ENCODE data around the gene ADIRF. TPM values are rescaled to one million over a fixed set of nuclear protein-coding genes. Genes with fewer than 3 reads are reported as not detected.

ADIRF gene
- total and polyA plus RNA-seq, 7 experiments from 2014 or later: 0.56 to 0.64 TPM; not detected in 5

- ChIA-PET POLR2A (interaction anchor here (0.5 to 2.3 kb wide), 7 partner anchors 15 to 565 kb away, joined by 3 to 8 read pairs (median 4); partner anchors contain the start of genes GLUD1 and SHLD2), CTCF (interaction anchor here (0.6 to 6.3 kb wide), 4 partner anchors 10 to 139 kb away, joined by 4 to 90 read pairs (median 4); partner anchors contain the start of gene SNCG)
- peak overlapping the region; percentile 73 to 88 (median 82) for H3K4me3 Mint-ChIP-seq
- ATAC-seq (no peak), DNase-seq (no peak)
- H3K36me3 Mint-ChIP-seq: no peaks in the 10 kb centered on the region
- H3K9me3 Mint-ChIP-seq: peaks cover 0 to 2% (median 0%) of the 10 kb centered on the region in 11 donors
- peak overlapping the region; percentile 78 for H3K4me3 ChIP-seq (ENCODE audit: low read length)
- H3K27ac ChIP-seq (ENCODE audit: low read depth, low read length): peak overlapping the region; percentile 91
- H3K36me3 ChIP-seq (ENCODE audit: control insufficient read depth in 2 of 3, insufficient read depth in 3 of 3, low read length in 3 of 3): no peaks in the 10 kb centered on the region
- H3K9me3 ChIP-seq (ENCODE audit: control insufficient read depth in 2 of 3, low read length in 3 of 3): no peaks in the 10 kb centered on the region
- H3K27me3 Mint-ChIP-seq: peaks cover 0 to 49% (median 0%) of the 10 kb centered on the region in 5 donors
- peaks cover 24 to 53% (median 50%) of the 10 kb centered on the region in 7 donors for H3K4me1 Mint-ChIP-seq
- intact Hi-C loops (cut with micrococcal nuclease): loop anchor here (1.0 to 10.0 kb wide), 8 partner anchors 21 to 450 kb away; partner anchors contain the start of genes BMPR1A (in 1 of the 2), GLUD1 (in 1 of the 2), SHLD2 (in 1 of the 2) and WAPL (in 1 of the 2)
- peak overlapping the region; percentile 77 to 96 (median 91) for H3K27ac Mint-ChIP-seq
- no peaks in the 10 kb centered on the region for H3K27me3 ChIP-seq (ENCODE audit: control insufficient read depth in 2 of 2, insufficient read depth in 2 of 2, low read length in 2 of 2)
- H3K4me1 ChIP-seq (ENCODE audit: control insufficient read depth in 2 of 2, insufficient read depth in 2 of 2, low read length in 2 of 2): peaks cover 12 to 41% of the 10 kb centered on the region in 2 donors
Observed at GRCh38 chr10:86970982-86971231, 2.6 kb downstream of the ADIRF start.

DNA sequence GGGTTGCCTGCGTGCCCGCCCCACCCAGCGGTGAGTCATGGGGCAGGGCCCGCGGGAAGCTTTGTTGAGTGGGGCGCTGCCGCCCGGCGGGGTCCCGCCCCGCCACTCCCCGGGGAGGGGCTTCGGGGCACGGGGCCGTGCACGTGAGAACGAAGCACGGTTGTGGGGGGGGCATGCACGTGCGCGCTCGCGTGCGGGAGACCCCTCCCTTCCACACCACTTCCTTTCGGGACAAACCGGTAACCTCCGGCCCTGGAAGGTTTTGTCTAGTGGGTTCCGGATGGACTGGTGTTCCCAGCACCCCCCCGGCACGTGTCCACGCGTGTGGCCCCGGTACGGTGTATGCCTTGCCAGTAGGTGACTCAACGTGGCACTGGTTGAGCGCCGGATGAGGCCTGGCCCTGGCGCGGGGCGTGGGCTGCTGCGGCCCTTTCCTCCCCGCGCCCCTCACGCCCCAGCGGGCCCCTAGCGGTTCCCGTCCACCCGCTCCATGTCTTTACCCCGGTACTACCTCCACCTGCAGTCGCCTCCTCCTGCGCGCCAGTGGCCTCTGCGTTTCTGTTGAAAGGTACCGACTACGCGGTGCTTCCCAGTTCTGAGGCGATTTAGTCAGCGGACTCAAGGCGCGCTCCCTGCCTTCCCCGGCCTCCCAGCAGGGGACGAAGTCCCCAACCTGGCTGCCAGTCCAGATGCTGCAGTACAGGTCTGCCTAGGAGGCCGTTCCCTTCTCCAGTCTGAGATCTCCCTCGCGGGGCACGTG, 3.1 kb downstream of the ADIRF start:
- intact Hi-C loops (cut with micrococcal nuclease): loop anchor here (1.0 to 10.0 kb wide), 8 partner anchors 21 to 450 kb away; partner anchors contain the start of genes BMPR1A (in 1 of the 2), GLUD1 (in 1 of the 2), SHLD2 (in 1 of the 2) and WAPL (in 1 of the 2)
- ATAC-seq (peak; percentile 93), DNase-seq (peak; percentile 85 to 95 (median 90))
- Mint-ChIP-seq H3K4me3 (peak overlapping the region; percentile 76 to 89 (median 84)), H3K27me3 (peaks cover 0 to 49% (median 0%) of the 10 kb centered on the region in 5 donors), H3K4me1 (peaks cover 19 to 47% (median 45%) of the 10 kb centered on the region in 7 donors), H3K9me3 (peaks cover 0 to 2% (median 0%) of the 10 kb centered on the region in 11 donors), H3K36me3 (no peaks in the 10 kb centered on the region), H3K27ac (peak overlapping the region; percentile 78 to 96 (median 92))
- H3K4me1 ChIP-seq (ENCODE audit: control insufficient read depth in 2 of 2, insufficient read depth in 2 of 2, low read length in 2 of 2): peaks cover 12 to 36% of the 10 kb centered on the region in 2 donors
- H3K36me3 ChIP-seq (ENCODE audit: control insufficient read depth in 2 of 3, insufficient read depth in 3 of 3, low read length in 3 of 3): no peaks in the 10 kb centered on the region
- ChIA-PET CTCF (interaction anchor here (0.6 to 6.3 kb wide), 4 partner anchors 11 to 139 kb away, joined by 4 to 90 read pairs (median 4); partner anchors contain the start of gene SNCG), POLR2A (interaction anchor here (0.5 to 2.3 kb wide), 7 partner anchors 15 to 565 kb away, joined by 3 to 8 read pairs (median 4); partner anchors contain the start of genes GLUD1 and SHLD2)
- H3K27ac ChIP-seq (ENCODE audit: low read depth, low read length): peak overlapping the region; percentile 91
- H3K4me3 ChIP-seq (ENCODE audit: low read length): peak overlapping the region; percentile 78
- no peaks in the 10 kb centered on the region for H3K27me3 ChIP-seq (ENCODE audit: control insufficient read depth in 2 of 2, insufficient read depth in 2 of 2, low read length in 2 of 2)
- H3K9me3 ChIP-seq (ENCODE audit: control insufficient read depth in 2 of 3, low read length in 3 of 3): no peaks in the 10 kb centered on the region

DNA sequence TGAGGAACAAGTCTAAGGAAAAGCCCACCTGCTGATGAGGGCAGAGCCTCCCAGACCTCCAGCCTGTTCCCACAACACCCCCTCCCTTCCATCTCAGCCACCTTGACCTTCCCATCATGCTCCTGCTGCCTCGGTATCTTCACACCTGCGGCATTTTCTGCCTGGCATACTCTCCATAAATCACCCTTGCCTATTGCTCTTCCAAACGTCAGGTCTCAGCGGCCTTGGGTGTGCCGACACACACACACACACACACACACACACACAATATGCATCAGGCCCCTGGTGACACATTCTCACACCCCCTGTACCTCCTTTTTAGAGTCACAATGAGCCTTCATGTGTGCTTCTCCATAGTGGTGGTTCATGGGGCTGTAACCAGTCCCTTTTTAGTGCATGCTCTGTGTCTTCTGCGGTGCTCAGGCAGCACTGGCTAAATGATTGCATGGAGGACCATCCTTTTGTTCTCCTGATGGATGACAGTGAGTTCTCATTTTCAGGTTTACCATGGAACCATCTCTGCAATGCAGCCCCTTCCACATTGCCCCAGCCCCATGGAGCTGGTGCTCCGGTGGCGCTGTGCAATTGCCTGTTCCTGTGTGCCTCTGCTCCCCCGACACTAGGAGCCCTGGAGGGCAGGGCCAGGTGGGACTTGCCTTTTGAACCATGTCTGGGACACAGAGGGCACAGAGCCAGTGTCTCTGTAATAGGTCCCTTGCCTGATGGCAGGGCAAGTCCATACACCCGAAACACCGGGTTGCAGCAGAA, 4.5 kb downstream of the ADIRF start:
- no peaks in the 10 kb centered on the region for H3K9me3 ChIP-seq (ENCODE audit: control insufficient read depth in 2 of 3, low read length in 3 of 3)
- CTCF ChIA-PET: no interaction called here
- intact Hi-C loops (cut with micrococcal nuclease): loop anchor here in 1 of 2 donors (5.0 to 10.0 kb wide), 2 partner anchors 215 to 372 kb away; partner anchors contain the start of gene BMPR1A
- H3K27ac ChIP-seq (ENCODE audit: low read depth, low read length): no peak overlapping the region
- peaks cover 12 to 22% of the 10 kb centered on the region in 2 donors for H3K4me1 ChIP-seq (ENCODE audit: control insufficient read depth in 2 of 2, insufficient read depth in 2 of 2, low read length in 2 of 2)
- H3K4me3 ChIP-seq (ENCODE audit: low read length): no peak overlapping the region
- Mint-ChIP-seq H3K27ac (peak overlapping the region; percentile 4 to 94 (median 84)), H3K4me1 (peaks cover 14 to 36% (median 32%) of the 10 kb centered on the region in 7 donors), H3K4me3 (peak overlapping the region in 9 of 10 donors; percentile 12 to 83 (median 47)), H3K9me3 (no peaks in the 10 kb centered on the region), H3K36me3 (no peaks in the 10 kb centered on the region), H3K27me3 (peaks cover 0 to 49% (median 0%) of the 10 kb centered on the region in 5 donors)
- DNase-seq: no peak
- no peaks in the 10 kb centered on the region for H3K36me3 ChIP-seq (ENCODE audit: control insufficient read depth in 2 of 3, insufficient read depth in 3 of 3, low read length in 3 of 3)
- ATAC-seq: no peak
- POLR2A ChIA-PET: no interaction called here
- H3K27me3 ChIP-seq (ENCODE audit: control insufficient read depth in 2 of 2, insufficient read depth in 2 of 2, low read length in 2 of 2): no peaks in the 10 kb centered on the region

- Histone ChIP-seq H3K4me3 (ENCODE audit: low read length) (no peak overlapping the region), H3K27me3 (ENCODE audit: control insufficient read depth in 2 of 2, insufficient read depth in 2 of 2, low read length in 2 of 2) (no peaks in the 10 kb centered on the region), H3K27ac (ENCODE audit: low read depth, low read length) (no peak overlapping the region), H3K36me3 (ENCODE audit: control insufficient read depth in 2 of 3, insufficient read depth in 3 of 3, low read length in 3 of 3) (no peaks in the 10 kb centered on the region), H3K4me1 (ENCODE audit: control insufficient read depth in 2 of 2, insufficient read depth in 2 of 2, low read length in 2 of 2) (peaks cover 12 to 13% of the 10 kb centered on the region in 2 donors), H3K9me3 (ENCODE audit: control insufficient read depth in 2 of 3, low read length in 3 of 3) (no peaks in the 10 kb centered on the region)
- ChIA-PET POLR2A (no interaction called here), CTCF (interaction anchor here (0.6 to 0.8 kb wide), 2 partner anchors 35 to 68 kb away, joined by 4 read pairs; no protein-coding TSS in a partner anchor)
- DNase-seq (no peak), ATAC-seq (no peak)
- peaks cover 14 to 25% (median 23%) of the 10 kb centered on the region in 7 donors for H3K4me1 Mint-ChIP-seq
- no peak overlapping the region for H3K4me3 Mint-ChIP-seq
- intact Hi-C loops (cut with micrococcal nuclease): loop anchor here in 1 of 2 donors (5.0 to 10.0 kb wide), 2 partner anchors 217 to 370 kb away; partner anchors contain the start of gene BMPR1A
- peak overlapping the region in 7 of 9 donors; percentile 1 to 90 (median 41) for H3K27ac Mint-ChIP-seq
- H3K27me3 Mint-ChIP-seq: peaks cover 0 to 45% (median 0%) of the 10 kb centered on the region in 5 donors
- no peaks in the 10 kb centered on the region for H3K36me3 Mint-ChIP-seq
- H3K9me3 Mint-ChIP-seq: no peaks in the 10 kb centered on the region
Observed at GRCh38 chr10:86974484-86974883, 6.2 kb downstream of the ADIRF start.

DNA sequence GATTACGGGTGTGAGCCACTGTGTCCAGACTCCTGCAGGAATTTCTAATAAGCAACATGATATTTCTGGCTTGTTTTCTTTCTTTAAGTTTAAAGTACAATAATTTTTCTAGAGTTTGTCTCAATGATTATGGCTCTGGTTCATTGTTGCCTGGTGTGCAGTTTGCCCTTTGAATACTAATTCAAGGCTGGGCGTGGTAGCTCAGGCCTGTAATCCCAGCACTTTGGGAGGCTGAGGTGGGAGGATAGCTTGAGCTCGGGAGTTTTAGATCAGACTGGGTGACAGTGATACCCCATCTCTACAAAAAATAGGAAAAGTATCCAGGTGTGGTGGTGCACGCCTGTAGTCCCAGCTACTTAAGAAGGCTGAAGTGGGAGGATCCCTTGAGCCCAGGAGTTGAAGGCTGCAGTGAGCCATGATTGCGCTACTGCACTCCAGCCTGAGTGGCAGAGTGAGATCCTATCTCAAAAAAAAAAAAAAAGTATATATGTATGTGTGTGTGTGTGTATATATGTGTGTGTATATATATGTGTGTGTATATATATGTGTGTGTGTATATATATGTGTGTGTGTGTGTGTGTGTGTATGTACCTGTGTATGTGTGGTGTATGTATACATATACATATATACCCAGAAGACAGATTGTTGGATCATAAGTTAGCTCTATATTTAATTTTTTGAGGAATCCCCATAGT, 8.2 kb downstream of the ADIRF start:
- H3K9me3 ChIP-seq (ENCODE audit: control insufficient read depth in 2 of 3, low read length in 3 of 3): no peaks in the 10 kb centered on the region
- no peaks in the 10 kb centered on the region for H3K27me3 ChIP-seq (ENCODE audit: control insufficient read depth in 2 of 2, insufficient read depth in 2 of 2, low read length in 2 of 2)
- Mint-ChIP-seq H3K4me1 (peaks cover 6 to 16% (median 11%) of the 10 kb centered on the region in 7 donors), H3K27me3 (peaks cover 0 to 49% (median 0%) of the 10 kb centered on the region in 5 donors), H3K36me3 (no peaks in the 10 kb centered on the region), H3K4me3 (no peak overlapping the region), H3K9me3 (no peaks in the 10 kb centered on the region), H3K27ac (no peak overlapping the region)
- no peaks in the 10 kb centered on the region for H3K36me3 ChIP-seq (ENCODE audit: control insufficient read depth in 2 of 3, insufficient read depth in 3 of 3, low read length in 3 of 3)
- DNase-seq (no peak), ATAC-seq (no peak)
- H3K4me1 ChIP-seq (ENCODE audit: control insufficient read depth in 2 of 2, insufficient read depth in 2 of 2, low read length in 2 of 2): peaks cover 0 to 6% of the 10 kb centered on the region in 2 donors
- H3K27ac ChIP-seq (ENCODE audit: low read depth, low read length): no peak overlapping the region
- POLR2A ChIA-PET: interaction anchor here (1.0 kb wide), 1 partner anchor 117 kb away, joined by 3 read pairs; no protein-coding TSS in a partner anchor
- intact Hi-C loops (cut with micrococcal nuclease): loop anchor here in 1 of 2 donors (10.0 kb wide), 1 partner anchor 368 kb away; no protein-coding TSS in a partner anchor
- H3K4me3 ChIP-seq (ENCODE audit: low read length): no peak overlapping the region
- CTCF ChIA-PET: interaction anchor here (1.8 kb wide), 1 partner anchor 10 kb away, joined by 4 read pairs; no protein-coding TSS in a partner anchor
